Right lobe of liver (tissue), 6 donors: ENCODE results near the gene KCNH1. TPM values are rescaled to one million over a fixed set of nuclear protein-coding genes. Genes with fewer than 3 reads are reported as not detected.

Source experiments
- ATAC-seq, 4 donors: fragments of 200-7000 bp; cut with Tn5 transposase; one replicate each; pipeline ENCODE4 v1.9.1; 2020; ENCODE audit warnings: mild to moderate bottlenecking in 4 of 4, moderate library complexity in 4 of 4
- DNase-seq, 3 donors: peaks; one replicate each; pipeline ENCODE4 v3.0.0-alpha.2; 2020
- H3K27ac ChIP-seq, 3 donors: fragments of 200-600 bp; one replicate each; pipeline ENCODE4 v1.8.0; 2022
- H3K27me3 ChIP-seq, 2 donors: fragments of 200-600 bp; one replicate each; pipeline ENCODE4 v1.8.0; 2022
- H3K36me3 ChIP-seq, 4 donors: fragments of 200-600 bp; sonication (generic) in 1 of 4; one replicate each; pipeline versions ENCODE4 v1.5.1 to v1.8.0; 2017 to 2022; ENCODE audit warnings: control low read depth in 1 of 4
- H3K4me1 ChIP-seq, 4 donors: fragments of 200-600 bp; sonication (generic) in 1 of 4; one replicate each; pipeline versions ENCODE4 v1.5.1 to v1.8.0; 2017 to 2022; ENCODE audit warnings: control low read depth in 1 of 4
- H3K4me3 ChIP-seq, 3 donors: fragments of 200-600 bp; one replicate each; pipeline ENCODE4 v1.8.0; 2022
- H3K9me3 ChIP-seq, 4 donors: fragments of 200-600 bp; sonication (generic) in 1 of 4; one replicate each; pipeline versions ENCODE4 v1.5.1 to v1.8.0; 2017 to 2022; ENCODE audit warnings: control low read depth in 1 of 4
- CTCF ChIP-seq, 4 donors: fragments of 200-600 bp in 3 of 4; fragments of 450-650 bp in 1 of 4; IDR thresholded peaks; one replicate each; pipeline versions ENCODE4 v1.5.1 to v1.8.0; 2016 to 2022; ENCODE audit warnings: antibody characterized with exemption in 4 of 4, mild to moderate bottlenecking in 2 of 4
- POLR2A ChIP-seq: fragments of 450-650 bp; IDR thresholded peaks from one replicate; pipeline ENCODE4 v1.6.1; 2017; ENCODE audit warnings: antibody characterized with exemption, mild to moderate bottlenecking
- WGBS: methylation state at CpG from one replicate; pipeline ENCODE4 v1.1.6; 2018; ENCODE audit warnings: low coverage, low lambda C conversion rate; ENCODE audit not compliant: insufficient coverage; ENCODE audit errors: missing lambda C conversion rate; 5-methylcytosine and 5-hydroxymethylcytosine counted together
- intact Hi-C, 2 donors: fragments of 100-400 bp; cut with DNase I; formaldehyde crosslinking; loops; one replicate each; pipeline versions ENCODE4 v1.11.2 to v1.14.1; 2022
- total RNA-seq, 6 experiments: library from RNA; depleted of rRNA in 2 of 6; stranded (reverse); fragments of >200 nt in 2 of 6; fragmentation: NEBNext Ultra II Directional in 3 of 6; extraction: Animal tissue kit (Norgen Biotek cat#: 25700) in 3 of 6; gene quantifications; one replicate each; pipeline versions ENCODE4 v1.1.0 to v1.2.4, GENCODE V29; 2016 to 2023
- donor health status: DM: no; HTN: yes; CAD: no.
- donor health status: DM: no; HTN: no; CAD: no.
- donor health status: DM: no; HTN: no; CAD: no.
- donor health status: DM: no; HTN: yes; CAD: no.
- donor health status: DM: no; HTN: yes; CAD: no.

KCNH1 gene
- total RNA-seq, 6 experiments from 2014 or later: not detected

- DNase-seq (no peak), ATAC-seq (no peak)
- H3K4me1 ChIP-seq: peaks cover 0 to 9% (median 0%) of the 10 kb centered on the region in 4 donors
- no peaks in the 10 kb centered on the region for H3K27me3 ChIP-seq
- no peak overlapping the region for H3K4me3 ChIP-seq
- no peaks in the 10 kb centered on the region for H3K9me3 ChIP-seq
- no peak for TF ChIP-seq CTCF (IDR thresholded peaks at IDR 0.05)
- H3K36me3 ChIP-seq: no peaks in the 10 kb centered on the region
- intact Hi-C loops: no loop called here
- no peak overlapping the region for H3K27ac ChIP-seq
Measured at GRCh38 chr1:210937846-210938245, 196.1 kb downstream of the KCNH1 start.

- 65% methylated on average over 4 of the region's 4 CpGs for WGBS
- TF ChIP-seq CTCF (IDR thresholded peaks at IDR 0.05) (no peak), POLR2A (no peak)
- intact Hi-C loops: no loop called here
- Histone ChIP-seq H3K27ac (no peak overlapping the region), H3K27me3 (no peaks in the 10 kb centered on the region), H3K4me3 (no peak overlapping the region), H3K9me3 (no peaks in the 10 kb centered on the region), H3K4me1 (no peaks in the 10 kb centered on the region), H3K36me3 (no peaks in the 10 kb centered on the region)
- DNase-seq: no peak
- no peak for ATAC-seq
Measured at GRCh38 chr1:210935905-210936304, 198.0 kb downstream of the KCNH1 start.

- DNase-seq: no peak
- no peaks in the 10 kb centered on the region for H3K27me3 ChIP-seq
- no peak for ATAC-seq
- no peaks in the 10 kb centered on the region for H3K4me1 ChIP-seq
- H3K4me3 ChIP-seq: no peak overlapping the region
- no peak for TF ChIP-seq CTCF (IDR thresholded peaks at IDR 0.05)
- TF ChIP-seq POLR2A: no peak
- H3K9me3 ChIP-seq: no peaks in the 10 kb centered on the region
- H3K36me3 ChIP-seq: no peaks in the 10 kb centered on the region
- H3K27ac ChIP-seq: no peak overlapping the region
- intact Hi-C loops: no loop called here
Measured at GRCh38 chr1:210932104-210932503, 201.8 kb downstream of the KCNH1 start.

GRCh38 chr1:210922666-210923065 lies 211.3 kb downstream of the KCNH1 start:
- no peak for DNase-seq
- intact Hi-C loops: no loop called here
- TF ChIP-seq POLR2A (no peak), CTCF (IDR thresholded peaks at IDR 0.05) (no peak)
- H3K4me3 ChIP-seq: no peak overlapping the region
- ATAC-seq: no peak
- peaks cover 0 to 9% (median 0%) of the 10 kb centered on the region in 4 donors for H3K4me1 ChIP-seq
- H3K9me3 ChIP-seq: no peaks in the 10 kb centered on the region
- H3K27ac ChIP-seq: no peak overlapping the region
- H3K27me3 ChIP-seq: no peaks in the 10 kb centered on the region
- no peaks in the 10 kb centered on the region for H3K36me3 ChIP-seq
